GM13976 (cell line): ENCODE measurements around the gene GPR3.

Experiments used
- DNase-seq: peaks from one replicate; pipeline ENCODE4 v3.0.0; 2012; ENCODE audit warnings: low spot score
- CTCF ChIP-seq: IDR thresholded peaks from 2 replicates; pipeline ENCODE4 v1.5.1; 2012; ENCODE audit warnings: borderline replicate concordance, mild to moderate bottlenecking; ENCODE audit not compliant: insufficient read depth; ENCODE audit errors: extremely low read depth, missing control alignments, control extremely low read depth
- in situ Hi-C: fragments of 300-500 bp; cut with MboI; formaldehyde crosslinking; loops from one replicate; pipeline ENCODE4 v1.12.0; 2022; ENCODE audit warnings: low sequenced_read_pairs, mixed read lengths, inconsistent platforms; ENCODE audit not compliant: unreplicated experiment

The GPR3 gene

GRCh38 chr1:27416387-27417111 lies 24.1 kb downstream of the GPR3 start:
- in situ Hi-C loops, result no loop called here
- DNase-seq, result no peak

GRCh38 chr1:27417713-27418112 lies 25.3 kb downstream of the GPR3 start:
- TF ChIP-seq CTCF, result no peak
- in situ Hi-C loops, result no loop called here
- DNase-seq, result no peak

More at GRCh38 chr1:27416387-27417111, 24.1 kb downstream of the GPR3 start:
- peak; percentile 60 for TF ChIP-seq CTCF

GRCh38 chr1:27418326-27419185 lies 26.1 kb downstream of the GPR3 start:
- DNase-seq, result peak; percentile 81
- no peak for TF ChIP-seq CTCF
- in situ Hi-C loops, result no loop called here

- no peak for TF ChIP-seq CTCF
- in situ Hi-C loops, result no loop called here
- DNase-seq, result no peak
These were observed 31.3 kb downstream of the GPR3 start for GRCh38 chr1:27423709-27424108.

- no peak for TF ChIP-seq CTCF
- in situ Hi-C loops, result no loop called here
- no peak for DNase-seq
These were observed 34.9 kb downstream of the GPR3 start for GRCh38 chr1:27427329-27427728.

GRCh38 chr1:27427816-27428315 lies 35.4 kb downstream of the GPR3 start:
- no peak for DNase-seq
- in situ Hi-C loops, result no loop called here
- TF ChIP-seq CTCF, result no peak
